DOHH2 (cell line): ENCODE measurements around the gene MOB1B.

Source experiments
- EZH2phosphoT487 ChIP-seq: fragments of 200-600 bp; sonication (generic); IDR thresholded peaks from 2 replicates; pipeline ENCODE4 v1.6.1; 2017; ENCODE audit warnings: borderline replicate concordance, mild to moderate bottlenecking, antibody characterized with exemption, low read length, moderate library complexity, mixed read lengths
- TF ChIP-seq, protein P1 (sequence below): fragments of 200-600 bp; sonication (generic); IDR thresholded peaks from one replicate; pipeline ENCODE4 v1.5.1; 2014; ENCODE audit warnings: antibody characterized with exemption, mild to moderate bottlenecking, low read depth, low read length; ENCODE audit not compliant: poor library complexity, severe bottlenecking

GRCh38 chr4:70874268-70875156 is 27.7 kb upstream of the MOB1B start:
- TF ChIP-seq, protein P1, sequence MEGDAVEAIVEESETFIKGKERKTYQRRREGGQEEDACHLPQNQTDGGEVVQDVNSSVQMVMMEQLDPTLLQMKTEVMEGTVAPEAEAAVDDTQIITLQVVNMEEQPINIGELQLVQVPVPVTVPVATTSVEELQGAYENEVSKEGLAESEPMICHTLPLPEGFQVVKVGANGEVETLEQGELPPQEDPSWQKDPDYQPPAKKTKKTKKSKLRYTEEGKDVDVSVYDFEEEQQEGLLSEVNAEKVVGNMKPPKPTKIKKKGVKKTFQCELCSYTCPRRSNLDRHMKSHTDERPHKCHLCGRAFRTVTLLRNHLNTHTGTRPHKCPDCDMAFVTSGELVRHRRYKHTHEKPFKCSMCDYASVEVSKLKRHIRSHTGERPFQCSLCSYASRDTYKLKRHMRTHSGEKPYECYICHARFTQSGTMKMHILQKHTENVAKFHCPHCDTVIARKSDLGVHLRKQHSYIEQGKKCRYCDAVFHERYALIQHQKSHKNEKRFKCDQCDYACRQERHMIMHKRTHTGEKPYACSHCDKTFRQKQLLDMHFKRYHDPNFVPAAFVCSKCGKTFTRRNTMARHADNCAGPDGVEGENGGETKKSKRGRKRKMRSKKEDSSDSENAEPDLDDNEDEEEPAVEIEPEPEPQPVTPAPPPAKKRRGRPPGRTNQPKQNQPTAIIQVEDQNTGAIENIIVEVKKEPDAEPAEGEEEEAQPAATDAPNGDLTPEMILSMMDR, result no peak
- TF ChIP-seq EZH2phosphoT487, result no peak
